ENCODE measurements around the gene CRY2.

Gene CRY2

DNA sequence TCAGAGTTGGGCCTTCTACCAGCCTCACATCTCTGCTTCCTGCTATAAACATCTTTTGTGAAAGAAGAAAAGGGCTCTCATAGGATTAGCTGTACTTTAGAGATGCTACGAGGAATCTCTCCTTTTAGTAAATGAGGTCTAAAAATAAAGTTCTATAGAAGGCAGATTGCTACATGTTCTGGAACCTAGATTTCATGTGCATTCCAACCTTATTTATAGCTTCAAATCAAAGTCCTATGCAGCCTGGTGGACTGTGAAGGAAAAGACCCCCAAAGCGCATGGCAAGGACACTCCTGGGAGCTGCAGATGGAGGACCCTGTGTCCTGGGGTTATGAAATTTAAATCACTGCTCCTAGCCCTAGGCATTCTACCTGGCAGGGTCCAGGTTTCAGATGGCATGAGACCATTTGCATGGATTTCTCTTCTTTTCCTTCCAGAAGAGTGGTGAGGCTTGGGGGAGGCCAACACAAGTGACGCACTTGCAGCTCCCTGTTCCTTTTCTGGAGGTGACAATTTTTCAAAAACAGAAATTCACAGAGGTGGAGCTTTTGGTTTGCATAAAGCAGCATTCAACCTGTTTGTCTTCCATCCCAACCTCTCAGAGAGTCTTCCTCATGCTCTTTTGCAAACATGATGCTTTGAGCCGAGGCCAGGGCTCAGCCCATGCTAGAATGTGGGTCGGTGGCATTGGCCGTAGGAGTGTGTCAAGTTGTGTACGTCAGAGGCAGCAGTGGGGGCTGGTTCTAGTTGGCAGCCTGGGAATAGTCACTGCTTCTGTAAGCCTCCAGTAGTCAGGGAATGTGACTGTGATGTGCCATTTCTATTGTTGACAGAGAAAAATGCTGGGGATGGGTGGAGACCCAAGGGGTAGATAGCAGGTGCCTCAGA is 6.3 kb downstream of the CRY2 start:
- no peak for ATAC-seq
- TF ChIP-seq, protein P1, sequence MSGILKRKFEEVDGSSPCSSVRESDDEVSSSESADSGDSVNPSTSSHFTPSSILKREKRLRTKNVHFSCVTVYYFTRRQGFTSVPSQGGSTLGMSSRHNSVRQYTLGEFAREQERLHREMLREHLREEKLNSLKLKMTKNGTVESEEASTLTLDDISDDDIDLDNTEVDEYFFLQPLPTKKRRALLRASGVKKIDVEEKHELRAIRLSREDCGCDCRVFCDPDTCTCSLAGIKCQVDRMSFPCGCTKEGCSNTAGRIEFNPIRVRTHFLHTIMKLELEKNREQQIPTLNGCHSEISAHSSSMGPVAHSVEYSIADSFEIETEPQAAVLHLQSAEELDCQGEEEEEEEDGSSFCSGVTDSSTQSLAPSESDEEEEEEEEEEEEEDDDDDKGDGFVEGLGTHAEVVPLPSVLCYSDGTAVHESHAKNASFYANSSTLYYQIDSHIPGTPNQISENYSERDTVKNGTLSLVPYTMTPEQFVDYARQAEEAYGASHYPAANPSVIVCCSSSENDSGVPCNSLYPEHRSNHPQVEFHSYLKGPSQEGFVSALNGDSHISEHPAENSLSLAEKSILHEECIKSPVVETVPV (CRISPR knock-in tag; IDR thresholded peaks at IDR 0.05), result no peak
- TF ChIP-seq, protein P2, sequence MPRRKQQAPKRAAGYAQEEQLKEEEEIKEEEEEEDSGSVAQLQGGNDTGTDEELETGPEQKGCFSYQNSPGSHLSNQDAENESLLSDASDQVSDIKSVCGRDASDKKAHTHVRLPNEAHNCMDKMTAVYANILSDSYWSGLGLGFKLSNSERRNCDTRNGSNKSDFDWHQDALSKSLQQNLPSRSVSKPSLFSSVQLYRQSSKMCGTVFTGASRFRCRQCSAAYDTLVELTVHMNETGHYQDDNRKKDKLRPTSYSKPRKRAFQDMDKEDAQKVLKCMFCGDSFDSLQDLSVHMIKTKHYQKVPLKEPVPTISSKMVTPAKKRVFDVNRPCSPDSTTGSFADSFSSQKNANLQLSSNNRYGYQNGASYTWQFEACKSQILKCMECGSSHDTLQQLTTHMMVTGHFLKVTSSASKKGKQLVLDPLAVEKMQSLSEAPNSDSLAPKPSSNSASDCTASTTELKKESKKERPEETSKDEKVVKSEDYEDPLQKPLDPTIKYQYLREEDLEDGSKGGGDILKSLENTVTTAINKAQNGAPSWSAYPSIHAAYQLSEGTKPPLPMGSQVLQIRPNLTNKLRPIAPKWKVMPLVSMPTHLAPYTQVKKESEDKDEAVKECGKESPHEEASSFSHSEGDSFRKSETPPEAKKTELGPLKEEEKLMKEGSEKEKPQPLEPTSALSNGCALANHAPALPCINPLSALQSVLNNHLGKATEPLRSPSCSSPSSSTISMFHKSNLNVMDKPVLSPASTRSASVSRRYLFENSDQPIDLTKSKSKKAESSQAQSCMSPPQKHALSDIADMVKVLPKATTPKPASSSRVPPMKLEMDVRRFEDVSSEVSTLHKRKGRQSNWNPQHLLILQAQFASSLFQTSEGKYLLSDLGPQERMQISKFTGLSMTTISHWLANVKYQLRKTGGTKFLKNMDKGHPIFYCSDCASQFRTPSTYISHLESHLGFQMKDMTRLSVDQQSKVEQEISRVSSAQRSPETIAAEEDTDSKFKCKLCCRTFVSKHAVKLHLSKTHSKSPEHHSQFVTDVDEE (CRISPR knock-in tag; IDR thresholded peaks at IDR 0.05), result no peak
- TF ChIP-seq PPARA (CRISPR knock-in tag; IDR thresholded peaks at IDR 0.05; ENCODE audit: borderline replicate concordance), result no peak
- no peak for TF ChIP-seq ZNF8 (CRISPR knock-in tag; IDR thresholded peaks at IDR 0.05)
- no peak for TF ChIP-seq GLIS3 (CRISPR knock-in tag; IDR thresholded peaks at IDR 0.05)
- TF ChIP-seq TCF4 (CRISPR knock-in tag; IDR thresholded peaks at IDR 0.05; ENCODE audit: borderline replicate concordance), result no peak
- TF ChIP-seq TOX (CRISPR knock-in tag; IDR thresholded peaks at IDR 0.05; ENCODE audit: borderline replicate concordance), result no peak
- no peak for TF ChIP-seq CSDC2 (CRISPR knock-in tag; IDR thresholded peaks at IDR 0.05)
- no peak for TF ChIP-seq ARNTL (CRISPR knock-in tag; IDR thresholded peaks at IDR 0.05; ENCODE audit: borderline replicate concordance, low read depth)
- no peak for TF ChIP-seq ISL1 (CRISPR knock-in tag; IDR thresholded peaks at IDR 0.05)
- no peak for TF ChIP-seq ZFP30 (CRISPR knock-in tag; IDR thresholded peaks at IDR 0.05)
- no peak for TF ChIP-seq BACH2 (CRISPR knock-in tag; IDR thresholded peaks at IDR 0.05; ENCODE audit: borderline replicate concordance)
- TF ChIP-seq ESRRG (CRISPR knock-in tag; IDR thresholded peaks at IDR 0.05), result no peak
- TF ChIP-seq, protein P3, sequence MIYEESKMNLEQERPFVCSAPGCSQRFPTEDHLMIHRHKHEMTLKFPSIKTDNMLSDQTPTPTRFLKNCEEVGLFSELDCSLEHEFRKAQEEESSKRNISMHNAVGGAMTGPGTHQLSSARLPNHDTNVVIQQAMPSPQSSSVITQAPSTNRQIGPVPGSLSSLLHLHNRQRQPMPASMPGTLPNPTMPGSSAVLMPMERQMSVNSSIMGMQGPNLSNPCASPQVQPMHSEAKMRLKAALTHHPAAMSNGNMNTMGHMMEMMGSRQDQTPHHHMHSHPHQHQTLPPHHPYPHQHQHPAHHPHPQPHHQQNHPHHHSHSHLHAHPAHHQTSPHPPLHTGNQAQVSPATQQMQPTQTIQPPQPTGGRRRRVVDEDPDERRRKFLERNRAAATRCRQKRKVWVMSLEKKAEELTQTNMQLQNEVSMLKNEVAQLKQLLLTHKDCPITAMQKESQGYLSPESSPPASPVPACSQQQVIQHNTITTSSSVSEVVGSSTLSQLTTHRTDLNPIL (CRISPR knock-in tag; IDR thresholded peaks at IDR 0.05; ENCODE audit: low read depth), result no peak
- TF ChIP-seq ZC3H10 (CRISPR knock-in tag; IDR thresholded peaks at IDR 0.05), result no peak
- TF ChIP-seq, protein P4, sequence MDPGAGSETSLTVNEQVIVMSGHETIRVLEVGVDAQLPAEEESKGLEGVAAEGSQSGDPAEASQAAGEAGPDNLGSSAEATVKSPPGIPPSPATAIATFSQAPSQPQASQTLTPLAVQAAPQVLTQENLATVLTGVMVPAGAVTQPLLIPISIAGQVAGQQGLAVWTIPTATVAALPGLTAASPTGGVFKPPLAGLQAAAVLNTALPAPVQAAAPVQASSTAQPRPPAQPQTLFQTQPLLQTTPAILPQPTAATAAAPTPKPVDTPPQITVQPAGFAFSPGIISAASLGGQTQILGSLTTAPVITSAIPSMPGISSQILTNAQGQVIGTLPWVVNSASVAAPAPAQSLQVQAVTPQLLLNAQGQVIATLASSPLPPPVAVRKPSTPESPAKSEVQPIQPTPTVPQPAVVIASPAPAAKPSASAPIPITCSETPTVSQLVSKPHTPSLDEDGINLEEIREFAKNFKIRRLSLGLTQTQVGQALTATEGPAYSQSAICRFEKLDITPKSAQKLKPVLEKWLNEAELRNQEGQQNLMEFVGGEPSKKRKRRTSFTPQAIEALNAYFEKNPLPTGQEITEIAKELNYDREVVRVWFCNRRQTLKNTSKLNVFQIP (CRISPR knock-in tag; IDR thresholded peaks at IDR 0.05; ENCODE audit: borderline replicate concordance, low read depth), result no peak
- TF ChIP-seq SNAI2 (CRISPR knock-in tag; IDR thresholded peaks at IDR 0.05), result no peak
- TF ChIP-seq ZNF565 (CRISPR knock-in tag; conservative IDR thresholded peaks at IDR 0.05; ENCODE audit: low read depth), result no peak
- TF ChIP-seq, protein P5, sequence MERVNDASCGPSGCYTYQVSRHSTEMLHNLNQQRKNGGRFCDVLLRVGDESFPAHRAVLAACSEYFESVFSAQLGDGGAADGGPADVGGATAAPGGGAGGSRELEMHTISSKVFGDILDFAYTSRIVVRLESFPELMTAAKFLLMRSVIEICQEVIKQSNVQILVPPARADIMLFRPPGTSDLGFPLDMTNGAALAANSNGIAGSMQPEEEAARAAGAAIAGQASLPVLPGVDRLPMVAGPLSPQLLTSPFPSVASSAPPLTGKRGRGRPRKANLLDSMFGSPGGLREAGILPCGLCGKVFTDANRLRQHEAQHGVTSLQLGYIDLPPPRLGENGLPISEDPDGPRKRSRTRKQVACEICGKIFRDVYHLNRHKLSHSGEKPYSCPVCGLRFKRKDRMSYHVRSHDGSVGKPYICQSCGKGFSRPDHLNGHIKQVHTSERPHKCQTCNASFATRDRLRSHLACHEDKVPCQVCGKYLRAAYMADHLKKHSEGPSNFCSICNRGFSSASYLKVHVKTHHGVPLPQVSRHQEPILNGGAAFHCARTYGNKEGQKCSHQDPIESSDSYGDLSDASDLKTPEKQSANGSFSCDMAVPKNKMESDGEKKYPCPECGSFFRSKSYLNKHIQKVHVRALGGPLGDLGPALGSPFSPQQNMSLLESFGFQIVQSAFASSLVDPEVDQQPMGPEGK (CRISPR knock-in tag; IDR thresholded peaks at IDR 0.05; ENCODE audit: borderline replicate concordance), result no peak
- TF ChIP-seq OSR1 (CRISPR knock-in tag; IDR thresholded peaks at IDR 0.05), result no peak

DNA sequence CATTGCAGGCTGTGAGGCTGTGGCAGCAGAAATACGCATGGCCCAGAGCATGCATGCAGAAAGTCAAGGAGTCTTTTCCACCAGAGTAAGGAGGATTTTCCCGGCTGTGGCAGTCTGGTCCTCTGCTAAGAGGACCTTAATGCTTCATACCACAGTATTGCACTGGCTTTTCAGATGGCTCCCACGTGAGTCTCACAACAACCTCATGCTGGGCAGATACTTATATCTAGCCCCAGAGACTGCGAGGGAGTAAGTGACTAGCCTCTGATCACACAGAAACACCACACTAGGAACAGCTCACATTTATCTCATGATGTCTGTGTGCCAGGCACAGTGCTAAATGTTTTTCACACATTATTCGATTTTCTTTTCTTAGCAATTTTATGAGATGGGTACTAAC is 8.0 kb downstream of the CRY2 start:
- no peak for TF ChIP-seq ZNF565 (CRISPR knock-in tag; conservative IDR thresholded peaks at IDR 0.05; ENCODE audit: low read depth)
- TF ChIP-seq ARNTL (CRISPR knock-in tag; IDR thresholded peaks at IDR 0.05; ENCODE audit: borderline replicate concordance, low read depth), result no peak
- TF ChIP-seq ISL1 (CRISPR knock-in tag; IDR thresholded peaks at IDR 0.05), result no peak
- no peak for ATAC-seq

DNA sequence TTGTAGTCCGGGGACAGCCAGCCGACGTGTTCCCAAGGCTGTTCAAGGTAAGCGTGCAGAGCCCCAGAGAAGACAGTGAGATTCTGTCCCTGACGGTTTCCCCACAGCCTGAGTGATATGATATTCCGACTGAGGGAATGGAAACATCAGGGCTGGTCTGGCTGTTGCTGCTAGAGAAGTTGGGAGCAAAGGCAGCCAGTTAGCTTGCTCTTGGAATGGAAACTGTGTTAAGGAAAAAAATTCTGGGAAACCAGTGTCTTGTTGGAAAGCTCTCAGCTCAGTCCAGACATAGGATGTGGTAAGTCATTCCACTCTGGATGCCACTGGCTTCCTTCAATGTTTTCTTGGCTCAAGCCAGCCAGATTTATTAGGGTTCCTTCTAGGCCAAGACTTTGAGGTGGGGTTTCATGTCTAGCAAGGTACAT is 8.8 kb downstream of the CRY2 start:
- no peak for ATAC-seq
- TF ChIP-seq ZFP30 (CRISPR knock-in tag; IDR thresholded peaks at IDR 0.05) (no peak), ZNF70 (CRISPR knock-in tag; IDR thresholded peaks at IDR 0.05) (no peak), ARNTL (CRISPR knock-in tag; IDR thresholded peaks at IDR 0.05; ENCODE audit: borderline replicate concordance, low read depth) (no peak), BACH2 (CRISPR knock-in tag; IDR thresholded peaks at IDR 0.05; ENCODE audit: borderline replicate concordance) (no peak), ZC3H10 (CRISPR knock-in tag; IDR thresholded peaks at IDR 0.05) (no peak), ZNF8 (CRISPR knock-in tag; IDR thresholded peaks at IDR 0.05) (no peak), SNAI2 (CRISPR knock-in tag; IDR thresholded peaks at IDR 0.05) (no peak), GLIS3 (CRISPR knock-in tag; IDR thresholded peaks at IDR 0.05) (no peak), OSR1 (CRISPR knock-in tag; IDR thresholded peaks at IDR 0.05) (no peak), TCF4 (CRISPR knock-in tag; IDR thresholded peaks at IDR 0.05; ENCODE audit: borderline replicate concordance) (no peak)
- TF ChIP-seq, protein P5 (CRISPR knock-in tag; IDR thresholded peaks at IDR 0.05; ENCODE audit: borderline replicate concordance), result no peak
- TF ChIP-seq, protein P1 (CRISPR knock-in tag; IDR thresholded peaks at IDR 0.05), result no peak

All from SK-N-SH treated with all-trans-retinoic acid at 6 μM for 48 hours (cell line).